Muscle of leg (tissue), 11 donors: ENCODE measurements around the gene DOC2A. TPM values are rescaled to one million over a fixed set of nuclear protein-coding genes. Genes with fewer than 3 reads are reported as not detected.

Experiments used
- DNase-seq: peaks from one replicate; pipeline ENCODE4 v3.0.0; 2013
- H3K27ac ChIP-seq: one replicate; pipeline ENCODE4 v1.5.1; 2013; ENCODE audit warnings: mild to moderate bottlenecking, low read length, control low read depth
- H3K27me3 ChIP-seq: one replicate; pipeline ENCODE4 v1.6.1; 2013; ENCODE audit warnings: low read length; ENCODE audit not compliant: control insufficient read depth, insufficient read depth
- H3K36me3 ChIP-seq: one replicate; pipeline ENCODE4 v1.6.1; 2013; ENCODE audit warnings: low read length; ENCODE audit not compliant: control insufficient read depth, insufficient read depth
- H3K4me1 ChIP-seq: one replicate; pipeline ENCODE4 v1.6.1; 2013; ENCODE audit warnings: low read length; ENCODE audit not compliant: control insufficient read depth, insufficient read depth
- H3K4me3 ChIP-seq: one replicate; pipeline ENCODE4 v1.5.1; 2013; ENCODE audit warnings: low read length, control low read depth
- H3K9me3 ChIP-seq: replicated peaks from 2 replicates; pipeline ENCODE4 v1.6.1; 2013; ENCODE audit warnings: low read depth, low read length; ENCODE audit not compliant: control insufficient read depth
- WGBS: methylation state at CpG from one replicate; pipeline ENCODE4 v1.1.5; 2013; ENCODE audit warnings: missing lambda C conversion rate; ENCODE audit not compliant: insufficient coverage; 5-methylcytosine and 5-hydroxymethylcytosine counted together
- polyA plus RNA-seq, 8 donors: library from polyadenylated mRNA; unstranded; fragments of 120-200 nt; gene quantifications; one replicate each; pipeline versions ENCODE4 v1.2.1 to v1.2.3, GENCODE V29; 2013; ENCODE audit warnings: inconsistent platforms in 1 of 8, low replicate concordance in 1 of 8; ENCODE audit not compliant: insufficient read length in 8 of 8, insufficient read depth in 1 of 8
- total RNA-seq: library from RNA; stranded (reverse); fragments of 120-200 nt; gene quantifications from one replicate; pipeline ENCODE4 v1.2.4, GENCODE V29; 2013

Gene DOC2A
- total and polyA plus RNA-seq, 9 donors: 0.22 to 1.8 (median 0.81) TPM

DNA sequence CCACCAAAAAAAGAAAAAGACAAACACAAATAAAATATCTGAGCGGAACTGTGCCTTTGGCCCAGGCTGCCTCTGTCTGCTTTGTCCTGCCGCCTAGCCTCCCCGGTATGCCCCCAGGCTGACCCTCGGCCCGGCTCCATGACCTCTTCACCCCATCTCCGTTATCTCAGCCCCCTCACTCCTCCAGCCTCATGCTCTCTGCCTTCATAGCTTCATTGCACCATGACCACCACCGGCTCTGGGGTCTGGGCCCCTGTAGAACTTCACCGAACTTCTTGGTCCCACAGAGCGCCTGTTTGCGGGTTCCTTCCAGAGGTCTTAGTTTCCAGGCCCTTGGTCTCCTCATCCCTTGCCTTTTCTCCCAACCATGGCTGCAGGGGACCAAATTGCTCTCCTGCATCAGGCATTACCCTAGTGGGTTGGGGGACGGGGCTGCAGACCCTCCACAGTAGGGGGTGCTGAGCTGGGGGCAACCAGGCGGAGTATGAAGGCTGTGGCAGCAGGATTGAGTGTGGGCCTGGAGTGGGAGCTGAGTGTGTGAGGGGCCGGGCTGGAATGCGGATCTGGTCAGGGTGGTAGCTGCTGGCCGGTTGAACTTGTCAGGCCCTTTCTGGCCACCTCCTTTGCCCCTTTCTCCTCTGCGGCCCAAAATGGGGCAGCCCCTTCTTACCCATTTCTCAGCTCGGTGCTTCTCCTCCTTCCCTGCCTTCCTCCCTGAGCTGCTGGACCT, 22.3 kb downstream of the DOC2A start:
- WGBS: 87% methylated on average over 11 of the region's 17 CpGs
- H3K36me3 ChIP-seq: peaks cover 98% of the 10 kb centered on the region
- no peaks in the 10 kb centered on the region for H3K4me1 ChIP-seq
- no peaks in the 10 kb centered on the region for H3K9me3 ChIP-seq
- DNase-seq: no peak
- H3K27me3 ChIP-seq: no peaks in the 10 kb centered on the region
- H3K27ac ChIP-seq: no peak overlapping the region
- no peak overlapping the region for H3K4me3 ChIP-seq

DNA sequence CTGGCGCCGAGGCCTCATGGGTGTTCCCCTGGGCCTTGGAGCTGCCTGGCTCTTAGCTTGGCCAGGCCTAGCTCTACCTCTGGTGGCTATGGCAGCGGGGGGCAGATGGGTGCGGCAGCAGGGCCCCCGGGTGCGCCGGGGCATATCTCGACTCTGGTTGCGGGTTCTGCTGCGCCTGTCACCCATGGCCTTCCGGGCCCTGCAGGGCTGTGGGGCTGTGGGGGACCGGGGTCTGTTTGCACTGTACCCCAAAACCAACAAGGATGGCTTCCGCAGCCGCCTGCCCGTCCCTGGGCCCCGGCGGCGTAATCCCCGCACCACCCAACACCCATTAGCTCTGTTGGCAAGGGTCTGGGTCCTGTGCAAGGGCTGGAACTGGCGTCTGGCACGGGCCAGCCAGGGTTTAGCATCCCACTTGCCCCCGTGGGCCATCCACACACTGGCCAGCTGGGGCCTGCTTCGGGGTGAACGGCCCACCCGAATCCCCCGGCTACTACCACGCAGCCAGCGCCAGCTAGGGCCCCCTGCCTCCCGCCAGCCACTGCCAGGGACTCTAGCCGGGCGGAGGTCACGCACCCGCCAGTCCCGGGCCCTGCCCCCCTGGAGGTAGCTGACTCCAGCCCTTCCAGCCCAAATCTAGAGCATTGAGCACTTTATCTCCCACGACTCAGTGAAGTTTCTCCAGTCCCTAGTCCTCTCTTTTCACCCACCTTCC, 23.3 kb downstream of the DOC2A start:
- no peak for DNase-seq
- no peaks in the 10 kb centered on the region for H3K4me1 ChIP-seq
- 94% methylated on average over 34 of the region's 35 CpGs for WGBS
- H3K27me3 ChIP-seq: no peaks in the 10 kb centered on the region
- no peak overlapping the region for H3K27ac ChIP-seq
- H3K4me3 ChIP-seq: no peak overlapping the region
- no peaks in the 10 kb centered on the region for H3K9me3 ChIP-seq
- H3K36me3 ChIP-seq: peaks cover 98% of the 10 kb centered on the region

DNA sequence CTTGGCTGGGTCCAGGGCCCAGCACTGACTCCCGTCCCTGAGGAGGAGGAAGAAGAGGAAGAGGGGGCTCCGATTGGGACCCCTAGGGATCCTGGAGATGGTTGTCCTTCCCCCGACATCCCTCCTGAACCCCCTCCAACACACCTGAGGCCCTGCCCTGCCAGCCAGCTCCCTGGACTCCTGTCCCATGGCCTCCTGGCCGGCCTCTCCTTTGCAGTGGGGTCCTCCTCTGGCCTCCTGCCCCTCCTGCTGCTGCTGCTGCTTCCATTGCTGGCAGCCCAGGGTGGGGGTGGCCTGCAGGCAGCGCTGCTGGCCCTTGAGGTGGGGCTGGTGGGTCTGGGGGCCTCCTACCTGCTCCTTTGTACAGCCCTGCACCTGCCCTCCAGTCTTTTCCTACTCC, 23.9 kb downstream of the DOC2A start:
- Histone ChIP-seq H3K36me3 (peaks cover 98% of the 10 kb centered on the region), H3K9me3 (no peaks in the 10 kb centered on the region), H3K27me3 (no peaks in the 10 kb centered on the region), H3K4me3 (no peak overlapping the region), H3K4me1 (no peaks in the 10 kb centered on the region), H3K27ac (no peak overlapping the region)
- 80% methylated on average over 2 of the region's 5 CpGs for WGBS
- no peak for DNase-seq

DNA sequence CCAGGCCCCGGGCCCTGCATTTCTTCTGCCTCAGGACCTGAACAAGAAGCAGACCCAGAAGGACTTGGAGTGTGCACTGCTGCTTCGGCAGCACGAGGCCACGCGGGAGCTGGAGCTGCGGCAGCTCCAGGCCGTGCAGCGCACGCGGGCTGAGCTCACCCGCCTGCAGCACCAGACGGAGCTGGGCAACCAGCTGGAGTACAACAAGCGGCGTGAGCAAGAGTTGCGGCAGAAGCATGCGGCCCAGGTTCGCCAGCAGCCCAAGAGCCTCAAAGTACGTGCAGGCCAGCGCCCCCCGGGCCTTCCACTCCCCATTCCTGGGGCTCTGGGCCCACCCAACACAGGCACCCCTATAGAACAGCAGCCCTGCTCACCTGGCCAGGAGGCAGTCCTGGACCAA, 24.6 kb downstream of the DOC2A start:
- WGBS: 91% methylated on average over 17 of the region's 20 CpGs
- Histone ChIP-seq H3K4me3 (no peak overlapping the region), H3K27ac (no peak overlapping the region), H3K9me3 (no peaks in the 10 kb centered on the region), H3K27me3 (no peaks in the 10 kb centered on the region), H3K36me3 (peaks cover 98% of the 10 kb centered on the region), H3K4me1 (no peaks in the 10 kb centered on the region)
- DNase-seq: no peak

DNA sequence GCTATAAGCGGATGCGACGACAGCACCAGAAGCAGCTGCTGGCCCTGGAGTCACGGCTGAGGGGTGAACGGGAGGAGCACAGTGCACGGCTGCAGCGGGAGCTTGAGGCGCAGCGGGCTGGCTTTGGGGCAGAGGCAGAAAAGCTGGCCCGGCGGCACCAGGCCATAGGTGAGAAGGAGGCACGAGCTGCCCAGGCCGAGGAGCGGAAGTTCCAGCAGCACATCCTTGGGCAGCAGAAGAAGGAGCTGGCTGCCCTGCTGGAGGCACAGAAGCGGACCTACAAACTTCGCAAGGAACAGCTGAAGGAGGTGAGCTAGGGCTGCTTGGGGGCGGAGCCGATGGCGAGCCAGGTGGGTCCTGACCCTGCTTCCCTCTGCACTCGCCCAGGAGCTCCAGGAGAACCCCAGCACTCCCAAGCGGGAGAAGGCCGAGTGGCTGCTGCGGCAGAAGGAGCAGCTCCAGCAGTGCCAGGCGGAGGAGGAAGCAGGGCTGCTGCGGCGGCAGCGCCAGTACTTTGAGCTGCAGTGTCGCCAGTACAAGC, 25.5 kb downstream of the DOC2A start:
- Histone ChIP-seq H3K36me3 (peaks cover 98% of the 10 kb centered on the region), H3K9me3 (no peaks in the 10 kb centered on the region), H3K27me3 (no peaks in the 10 kb centered on the region), H3K27ac (no peak overlapping the region), H3K4me3 (no peak overlapping the region), H3K4me1 (no peaks in the 10 kb centered on the region)
- no peak for DNase-seq
- WGBS: 90% methylated on average over 23 of the region's 28 CpGs

DNA sequence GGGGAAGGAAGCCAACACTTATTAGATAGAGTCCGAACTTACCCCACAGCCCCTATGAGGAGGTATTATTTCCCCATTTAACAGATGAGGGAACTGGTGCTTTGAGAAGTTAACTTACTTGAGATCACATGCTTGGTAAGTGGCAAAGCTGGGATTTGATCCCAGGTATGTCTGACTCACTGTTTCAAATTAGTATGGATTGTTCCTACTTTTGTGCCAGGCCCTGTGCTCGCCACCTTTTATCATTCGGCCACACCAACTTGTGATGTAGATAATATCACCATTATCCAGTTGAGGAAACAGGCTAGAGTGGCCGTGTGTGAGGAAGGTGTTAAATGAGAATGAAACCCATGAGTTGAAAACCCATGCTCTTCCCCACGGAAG, 26.1 kb downstream of the DOC2A start:
- Histone ChIP-seq H3K27me3 (no peaks in the 10 kb centered on the region), H3K4me1 (no peaks in the 10 kb centered on the region), H3K9me3 (no peaks in the 10 kb centered on the region), H3K27ac (no peak overlapping the region), H3K36me3 (peaks cover 99% of the 10 kb centered on the region), H3K4me3 (no peak overlapping the region)
- WGBS: 88% methylated on average over 1 of the region's 5 CpGs
- DNase-seq: no peak

DNA sequence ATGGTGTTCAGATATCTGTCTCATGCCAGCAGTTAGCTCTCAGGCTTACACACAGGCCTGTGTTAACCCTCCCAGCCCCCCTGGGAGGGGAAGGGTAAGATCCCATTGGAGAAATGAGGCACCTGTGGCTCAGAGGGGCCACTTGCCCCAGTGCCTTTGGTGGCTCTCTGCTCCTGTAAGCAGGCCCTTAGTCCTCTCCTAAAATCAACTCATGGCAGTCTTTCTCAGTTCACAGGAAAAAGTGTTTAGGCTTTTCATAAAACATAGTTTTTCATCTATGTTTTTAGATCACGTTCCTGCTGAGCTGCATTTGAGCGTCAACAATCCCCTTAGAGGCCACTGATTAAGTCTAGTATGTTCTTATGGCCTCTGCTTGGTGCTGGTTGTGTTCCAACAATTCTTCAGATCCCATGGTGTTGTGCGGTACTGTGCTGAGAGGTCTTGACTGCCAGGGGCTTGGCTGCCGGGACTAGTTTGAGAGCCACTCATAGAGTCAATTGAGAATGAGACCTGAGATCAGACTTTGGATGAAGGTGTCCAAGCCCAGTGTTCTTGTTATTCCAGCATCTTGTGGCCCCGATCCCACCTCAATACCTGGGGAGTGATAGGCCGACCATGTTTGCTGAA, 26.6 kb downstream of the DOC2A start:
- 61% methylated on average over 3 of the region's 6 CpGs for WGBS
- peaks cover 99% of the 10 kb centered on the region for H3K36me3 ChIP-seq
- no peaks in the 10 kb centered on the region for H3K27me3 ChIP-seq
- H3K9me3 ChIP-seq: no peaks in the 10 kb centered on the region
- no peaks in the 10 kb centered on the region for H3K4me1 ChIP-seq
- DNase-seq: no peak
- H3K4me3 ChIP-seq: no peak overlapping the region
- H3K27ac ChIP-seq: no peak overlapping the region

DNA sequence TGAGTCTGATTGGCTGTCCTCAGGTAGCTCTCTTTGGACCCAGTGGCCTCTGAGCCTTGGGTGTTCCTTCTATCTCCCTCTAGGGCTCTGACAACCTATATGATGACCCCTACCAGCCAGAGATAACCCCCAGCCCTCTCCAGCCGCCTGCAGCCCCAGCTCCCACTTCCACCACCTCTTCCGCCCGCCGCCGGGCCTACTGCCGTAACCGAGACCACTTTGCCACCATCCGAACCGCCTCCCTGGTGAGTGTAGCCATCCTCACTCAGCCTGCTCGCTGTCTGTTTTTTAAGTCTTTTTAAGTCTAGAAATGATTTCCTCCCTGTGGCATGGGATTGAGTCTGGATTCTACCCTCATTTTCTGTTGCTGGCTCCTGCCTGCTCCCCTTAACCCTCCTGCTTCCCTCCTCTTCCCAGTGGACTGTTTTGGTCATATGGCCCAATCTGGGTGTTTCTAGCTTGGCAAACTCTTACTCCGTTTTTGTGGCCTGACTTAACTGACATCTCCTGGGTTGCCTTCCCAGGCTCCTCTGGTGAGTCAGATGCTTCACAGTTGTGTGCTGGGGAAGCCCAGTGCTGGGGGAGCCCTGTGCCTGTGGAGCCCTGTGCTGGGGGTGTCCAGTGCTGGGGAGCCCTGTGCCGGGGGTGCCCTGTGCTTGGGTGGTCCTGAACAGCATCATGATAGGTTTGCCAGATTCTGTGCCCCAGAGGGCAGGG, 27.2 kb downstream of the DOC2A start:
- DNase-seq: no peak
- 87% methylated on average over 12 of the region's 12 CpGs for WGBS
- no peaks in the 10 kb centered on the region for H3K27me3 ChIP-seq
- H3K9me3 ChIP-seq: no peaks in the 10 kb centered on the region
- H3K4me1 ChIP-seq: no peaks in the 10 kb centered on the region
- no peak overlapping the region for H3K27ac ChIP-seq
- H3K4me3 ChIP-seq: no peak overlapping the region
- H3K36me3 ChIP-seq: peaks cover 99% of the 10 kb centered on the region

DNA sequence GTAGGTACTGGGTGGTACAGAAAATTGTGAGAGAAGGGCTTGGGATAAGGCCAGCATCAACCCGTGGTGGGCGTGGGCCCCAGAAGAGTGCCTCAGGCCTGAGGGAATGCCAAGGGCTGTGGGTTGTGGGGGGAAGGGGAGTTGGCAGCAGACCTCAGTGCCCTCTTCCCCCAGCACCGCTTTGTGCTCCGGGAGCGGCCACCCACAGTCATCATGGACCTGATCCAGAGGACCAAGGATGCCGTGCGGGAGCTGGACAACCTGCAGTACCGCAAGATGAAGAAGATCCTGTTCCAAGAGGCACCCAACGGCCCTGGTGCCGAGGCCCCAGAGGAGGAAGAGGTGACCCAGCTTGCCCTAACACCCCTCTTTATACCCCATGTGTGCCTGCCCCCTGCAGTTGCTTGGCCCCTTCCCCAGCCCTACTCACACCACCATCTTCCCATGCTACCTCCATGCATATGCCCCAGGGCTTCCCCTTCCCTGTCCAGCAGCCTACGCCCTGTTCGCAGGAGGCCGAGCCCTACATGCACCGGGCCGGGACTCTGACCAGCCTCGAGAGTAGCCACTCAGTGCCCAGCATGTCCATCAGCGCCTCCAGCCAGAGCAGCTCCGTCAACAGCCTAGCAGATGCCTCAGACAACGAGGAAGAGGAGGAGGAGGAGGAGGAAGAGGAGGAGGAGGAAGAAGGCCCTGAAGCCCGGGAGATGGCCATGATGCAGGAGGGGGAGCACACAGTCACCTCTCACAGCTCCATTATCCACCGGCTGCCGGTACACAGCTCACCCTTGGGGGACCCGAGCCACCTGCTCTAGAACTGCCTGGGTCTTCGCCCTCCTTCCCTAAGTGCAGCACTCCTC, 28.0 kb downstream of the DOC2A start:
- peaks cover 7% of the 10 kb centered on the region for H3K4me1 ChIP-seq
- H3K27me3 ChIP-seq: no peaks in the 10 kb centered on the region
- DNase-seq: no peak
- no peak overlapping the region for H3K4me3 ChIP-seq
- no peaks in the 10 kb centered on the region for H3K9me3 ChIP-seq
- WGBS: 88% methylated on average over 13 of the region's 24 CpGs
- H3K36me3 ChIP-seq: peaks cover 99% of the 10 kb centered on the region
- no peak overlapping the region for H3K27ac ChIP-seq
